GM12801 (cell line): Measurements from ENCODE around the gene CABP1.

Source experiments
- CTCF ChIP-seq: IDR thresholded peaks from one replicate; pipeline ENCODE4 v1.5.1; 2011; ENCODE audit warnings: control low read depth; ENCODE audit not compliant: insufficient read length; ENCODE audit errors: extremely low read depth

Gene CABP1

GRCh38 chr12:120630104-120630892, 10.1 kb upstream of the CABP1 start:
- TF ChIP-seq CTCF: no peak

- TF ChIP-seq CTCF: no peak
Measured at GRCh38 chr12:120631097-120631496, 9.3 kb upstream of the CABP1 start.

- no peak for TF ChIP-seq CTCF
Measured at GRCh38 chr12:120640861-120641833, 721 bp downstream of the CABP1 start.

GRCh38 chr12:120642121-120642520, 1.7 kb downstream of the CABP1 start:
- TF ChIP-seq CTCF: no peak

GRCh38 chr12:120642826-120643225, 2.4 kb downstream of the CABP1 start:
- TF ChIP-seq CTCF: no peak

GRCh38 chr12:120643574-120643973, 3.1 kb downstream of the CABP1 start:
- no peak for TF ChIP-seq CTCF

- TF ChIP-seq CTCF: no peak
Measured at GRCh38 chr12:120646044-120646443, 5.6 kb downstream of the CABP1 start.
